Fibroblast of lung (primary cell): ENCODE measurements around the gene KCNG1. TPM values are rescaled to one million over a fixed set of nuclear protein-coding genes. Genes with fewer than 3 reads are reported as not detected.
A peak's percentile ranks its signal among the peaks of the same experiment; 100 is the strongest.

ENCODE experiments used
- DNase-seq, 2 donors: peaks; one replicate each; pipeline versions ENCODE4 v3.0.0 to v3.0.0-alpha.2; 2010; ENCODE audit warnings: low read depth in 2 of 2
- H2AFZ ChIP-seq: 2 replicates; pipeline ENCODE4 v1.5.1; 2012; ENCODE audit warnings: low read length, control low read depth, inconsistent platforms
- H3K27ac ChIP-seq: 2 replicates; pipeline ENCODE4 v1.5.1; 2011; ENCODE audit warnings: low read length, control low read depth; ENCODE audit not compliant: insufficient read depth
- H3K27me3 ChIP-seq: 2 replicates; pipeline ENCODE4 v1.5.1; 2011; ENCODE audit warnings: mild to moderate bottlenecking, low read length; ENCODE audit not compliant: control insufficient read depth, insufficient read depth
- H3K36me3 ChIP-seq: 2 replicates; pipeline ENCODE4 v1.5.1; 2011; ENCODE audit warnings: low read length; ENCODE audit not compliant: control insufficient read depth, insufficient read depth
- H3K4me1 ChIP-seq: 2 replicates; pipeline ENCODE4 v1.5.1; 2011; ENCODE audit warnings: low read length; ENCODE audit not compliant: control insufficient read depth, insufficient read depth; ENCODE audit errors: extremely low read depth
- H3K4me2 ChIP-seq: 2 replicates; pipeline ENCODE4 v1.5.1; 2011; ENCODE audit warnings: low read length, control low read depth; ENCODE audit not compliant: insufficient read depth; ENCODE audit errors: extremely low read depth
- H3K4me3 ChIP-seq, 4 experiments: fragments of 200-600 bp in 1 of 4; sonication (generic) in 1 of 4; replicated peaks in 1 of 4; 2 replicates each; pipeline ENCODE4 v1.5.1; 2011 to 2016; ENCODE audit warnings: low read length in 4 of 4, low read depth in 3 of 4, mild to moderate bottlenecking in 3 of 4, control low read depth in 2 of 4, inconsistent platforms in 1 of 4, mixed read lengths in 1 of 4; ENCODE audit not compliant: insufficient read depth in 1 of 4; ENCODE audit errors: control extremely low read depth in 1 of 4
- H3K79me2 ChIP-seq: 2 replicates; pipeline ENCODE4 v1.5.1; 2012; ENCODE audit warnings: mild to moderate bottlenecking, low read length, inconsistent platforms; ENCODE audit not compliant: control insufficient read depth, insufficient read depth
- H3K9ac ChIP-seq: 2 replicates; pipeline ENCODE4 v1.5.1; 2011; ENCODE audit warnings: mild to moderate bottlenecking, low read length, control low read depth; ENCODE audit not compliant: insufficient read depth
- H3K9me3 ChIP-seq: 2 replicates; pipeline ENCODE4 v1.5.1; 2012; ENCODE audit warnings: low read depth, low read length; ENCODE audit not compliant: control insufficient read depth, insufficient read depth
- H4K20me1 ChIP-seq: 2 replicates; pipeline ENCODE4 v1.5.1; 2011; ENCODE audit warnings: low read length; ENCODE audit not compliant: control insufficient read depth, insufficient read depth; ENCODE audit errors: extremely low read depth
- CTCF ChIP-seq, 2 donors: IDR thresholded peaks in 1 of 2; conservative IDR thresholded peaks in 1 of 2; 1 replicate in 1 of 2; 2 replicates in 1 of 2; pipeline ENCODE4 v1.5.1; 2011 to 2012; ENCODE audit warnings: low read length in 2 of 2, control low read depth in 1 of 2, inconsistent platforms in 1 of 2, low read depth in 1 of 2, mild to moderate bottlenecking in 1 of 2
- EZH2 ChIP-seq: IDR thresholded peaks from 2 replicates; pipeline ENCODE4 v1.5.1; 2012; ENCODE audit warnings: low read length, control low read depth, mild to moderate bottlenecking; ENCODE audit errors: missing control alignments
- polyA plus RNA-seq, 2 donors: library from polyadenylated mRNA; depleted of rRNA in 1 of 2; stranded (reverse) in 1 of 2; unstranded in 1 of 2; fragments of >200 nt; gene quantifications; 2 replicates each; pipeline ENCODE4 v1.2.1, GENCODE V29; 2011 to 2012; ENCODE audit warnings: missing spikeins in 1 of 2
- total RNA-seq: library from RNA; depleted of rRNA; stranded (reverse); fragments of >200 nt; gene quantifications from 2 replicates; pipeline ENCODE4 v1.2.1, GENCODE V29; 2014

The KCNG1 gene
- total and polyA plus RNA-seq, 2 donors (not counting 1 experiment from before 2014, with no cell fraction given) = 1.8 to 9.9 TPM

- TF ChIP-seq EZH2 = no peak
- peak; percentile 64 to 78 for TF ChIP-seq CTCF (conservative IDR thresholded peaks at IDR 0.05 in 1 of 2, IDR thresholded peaks at IDR 0.05 in 1 of 2; ENCODE audit: low read depth in 1 of 2, low read length in 2 of 2)
Observed at GRCh38 chr20:50992733-50993457, 30.0 kb downstream of the KCNG1 start.

DNA sequence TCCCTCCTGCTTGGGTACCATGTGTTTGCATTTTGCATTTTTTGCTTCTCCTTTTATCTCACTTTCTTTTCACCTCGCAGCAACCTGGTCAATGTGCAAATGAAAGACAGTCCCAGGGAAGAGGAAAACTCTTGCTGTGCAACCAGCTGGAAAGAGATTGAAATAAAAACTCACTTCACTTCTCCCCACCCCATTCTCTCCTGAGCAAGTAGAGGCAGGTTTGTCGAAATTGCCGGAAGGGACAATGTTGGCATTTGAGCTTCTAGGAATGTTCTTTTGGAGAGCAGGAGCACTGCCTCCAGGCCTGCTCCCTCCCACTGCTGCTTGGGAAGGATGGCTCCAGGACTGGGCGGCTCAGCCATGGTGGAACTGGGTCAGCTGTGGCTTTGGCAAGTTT is 30.6 kb downstream of the KCNG1 start:
- Histone ChIP-seq H4K20me1 (no peaks in the 10 kb centered on the region), H3K9me3 (no peaks in the 10 kb centered on the region), H2AFZ (no peak overlapping the region), H3K4me1 (no peaks in the 10 kb centered on the region), H3K4me2 (no peak overlapping the region), H3K27me3 (no peaks in the 10 kb centered on the region), H3K36me3 (no peaks in the 10 kb centered on the region), H3K79me2 (no peaks in the 10 kb centered on the region), H3K4me3 (no peak overlapping the region), H3K9ac (no peak overlapping the region), H3K27ac (no peak overlapping the region)
- DNase-seq = no peak
- TF ChIP-seq EZH2 (no peak), CTCF (conservative IDR thresholded peaks at IDR 0.05 in 1 of 2, IDR thresholded peaks at IDR 0.05 in 1 of 2; ENCODE audit: low read depth in 1 of 2, low read length in 2 of 2) (no peak)

More at GRCh38 chr20:50992733-50993457, 30.0 kb downstream of the KCNG1 start:
- DNase-seq = peak; percentile 75 to 76
- H3K27ac ChIP-seq = no peak overlapping the region
- no peaks in the 10 kb centered on the region for H3K36me3 ChIP-seq
- no peaks in the 10 kb centered on the region for H3K9me3 ChIP-seq
- no peak overlapping the region for H3K4me2 ChIP-seq
- no peak overlapping the region for H2AFZ ChIP-seq
- H3K4me3 ChIP-seq = no peak overlapping the region
- H3K27me3 ChIP-seq = no peaks in the 10 kb centered on the region
- no peak overlapping the region for H3K9ac ChIP-seq
- H3K79me2 ChIP-seq = no peaks in the 10 kb centered on the region
- no peaks in the 10 kb centered on the region for H3K4me1 ChIP-seq
- no peaks in the 10 kb centered on the region for H4K20me1 ChIP-seq

- no peaks in the 10 kb centered on the region for H3K4me1 ChIP-seq
- no peaks in the 10 kb centered on the region for H3K27me3 ChIP-seq
Observed at GRCh38 chr20:50991076-50991475, 31.8 kb downstream of the KCNG1 start.

More at GRCh38 chr20:50991076-50991475, 31.8 kb downstream of the KCNG1 start:
- no peaks in the 10 kb centered on the region for H4K20me1 ChIP-seq
- H3K4me2 ChIP-seq = no peak overlapping the region
- H3K27ac ChIP-seq = no peak overlapping the region
- no peaks in the 10 kb centered on the region for H3K9me3 ChIP-seq
- H3K79me2 ChIP-seq = no peaks in the 10 kb centered on the region
- DNase-seq = no peak
- H2AFZ ChIP-seq = no peak overlapping the region
- no peak overlapping the region for H3K9ac ChIP-seq
- H3K4me3 ChIP-seq = no peak overlapping the region
- no peak for TF ChIP-seq CTCF (conservative IDR thresholded peaks at IDR 0.05 in 1 of 2, IDR thresholded peaks at IDR 0.05 in 1 of 2; ENCODE audit: low read depth in 1 of 2, low read length in 2 of 2)
- TF ChIP-seq EZH2 = no peak
- no peaks in the 10 kb centered on the region for H3K36me3 ChIP-seq
